ENCODE data around the gene CRYZL1.

The CRYZL1 gene

DNA sequence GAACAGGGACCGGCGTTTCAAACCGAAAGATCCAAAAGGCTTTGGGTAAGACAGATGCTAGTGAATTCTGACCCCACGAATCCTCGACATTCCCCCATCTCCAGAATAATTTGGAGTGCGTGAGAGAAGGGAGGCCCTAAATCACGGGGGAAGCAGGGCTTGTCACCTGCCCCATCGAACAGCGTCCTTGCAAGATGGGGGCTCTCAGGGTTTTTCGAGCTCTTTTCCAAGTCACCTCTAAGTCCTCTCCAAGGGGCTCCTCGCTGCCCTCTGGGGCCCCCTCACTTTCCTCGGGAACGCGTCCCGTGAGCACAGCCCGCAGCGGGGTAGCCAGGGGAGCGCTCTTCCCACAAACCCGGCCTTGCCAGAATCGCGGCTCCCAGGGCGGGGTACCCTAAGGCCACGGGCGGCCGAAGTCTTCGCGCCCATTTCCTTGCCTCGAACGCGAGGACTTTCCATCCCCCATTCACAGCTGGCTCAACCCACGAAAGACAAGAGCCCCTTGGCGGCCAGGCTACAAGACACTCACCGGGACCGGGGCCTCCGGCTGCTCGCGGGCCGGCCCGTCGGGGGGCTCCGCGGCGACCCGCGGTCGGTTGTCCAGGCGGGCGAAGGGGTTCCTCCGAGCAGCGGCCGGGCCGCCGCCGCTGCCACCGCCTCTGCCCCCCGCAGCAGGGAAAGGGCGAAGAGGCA, 53.6 kb downstream of the CRYZL1 start:
- TF ChIP-seq, protein P1, sequence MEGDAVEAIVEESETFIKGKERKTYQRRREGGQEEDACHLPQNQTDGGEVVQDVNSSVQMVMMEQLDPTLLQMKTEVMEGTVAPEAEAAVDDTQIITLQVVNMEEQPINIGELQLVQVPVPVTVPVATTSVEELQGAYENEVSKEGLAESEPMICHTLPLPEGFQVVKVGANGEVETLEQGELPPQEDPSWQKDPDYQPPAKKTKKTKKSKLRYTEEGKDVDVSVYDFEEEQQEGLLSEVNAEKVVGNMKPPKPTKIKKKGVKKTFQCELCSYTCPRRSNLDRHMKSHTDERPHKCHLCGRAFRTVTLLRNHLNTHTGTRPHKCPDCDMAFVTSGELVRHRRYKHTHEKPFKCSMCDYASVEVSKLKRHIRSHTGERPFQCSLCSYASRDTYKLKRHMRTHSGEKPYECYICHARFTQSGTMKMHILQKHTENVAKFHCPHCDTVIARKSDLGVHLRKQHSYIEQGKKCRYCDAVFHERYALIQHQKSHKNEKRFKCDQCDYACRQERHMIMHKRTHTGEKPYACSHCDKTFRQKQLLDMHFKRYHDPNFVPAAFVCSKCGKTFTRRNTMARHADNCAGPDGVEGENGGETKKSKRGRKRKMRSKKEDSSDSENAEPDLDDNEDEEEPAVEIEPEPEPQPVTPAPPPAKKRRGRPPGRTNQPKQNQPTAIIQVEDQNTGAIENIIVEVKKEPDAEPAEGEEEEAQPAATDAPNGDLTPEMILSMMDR (IDR thresholded peaks at IDR 0.05; ENCODE audit: borderline replicate concordance, extremely low read depth, low read length, poor library complexity, severe bottlenecking): no peak
- no peak for TF ChIP-seq EZH2 (IDR thresholded peaks at IDR 0.05; ENCODE audit: borderline replicate concordance, low read depth, low read length, severe bottlenecking)
- H3K27ac ChIP-seq (ENCODE audit: low read length): peak overlapping the region; percentile 80
- H2AFZ ChIP-seq (ENCODE audit: low read depth, low read length): peak overlapping the region; percentile 99
- peak overlapping the region; percentile 96 to 98 for H3K4me3 ChIP-seq (ENCODE audit: low read depth in 1 of 2, low read length in 2 of 2)
- DNase-seq (peak; percentile 41), ATAC-seq (ENCODE audit: insufficient read depth, low read depth) (peak; percentile 30)
- peaks cover 28% of the 10 kb centered on the region for H3K36me3 ChIP-seq (ENCODE audit: insufficient read depth, low read length)
- H4K20me1 ChIP-seq (ENCODE audit: insufficient read depth, low read length): 0 out of 2 replicates have a peak, but pooled peaks cover 4% of the 10 kb centered on the region
- peaks cover 31% of the 10 kb centered on the region for H3K4me1 ChIP-seq (ENCODE audit: insufficient read depth, low read length)
- peak overlapping the region; percentile 81 for H3K4me2 ChIP-seq (ENCODE audit: insufficient read depth, low read length)
- H3K79me2 ChIP-seq (ENCODE audit: insufficient read depth, low read length): peaks cover 42% of the 10 kb centered on the region
- H3K27me3 ChIP-seq (ENCODE audit: insufficient read depth, low read length, poor library complexity): no peaks in the 10 kb centered on the region
- H3K9me3 ChIP-seq (ENCODE audit: insufficient read depth, low read length, severe bottlenecking): no peaks in the 10 kb centered on the region
- H3K9ac ChIP-seq (ENCODE audit: low read depth, low read length): peak overlapping the region; percentile 71

DNA sequence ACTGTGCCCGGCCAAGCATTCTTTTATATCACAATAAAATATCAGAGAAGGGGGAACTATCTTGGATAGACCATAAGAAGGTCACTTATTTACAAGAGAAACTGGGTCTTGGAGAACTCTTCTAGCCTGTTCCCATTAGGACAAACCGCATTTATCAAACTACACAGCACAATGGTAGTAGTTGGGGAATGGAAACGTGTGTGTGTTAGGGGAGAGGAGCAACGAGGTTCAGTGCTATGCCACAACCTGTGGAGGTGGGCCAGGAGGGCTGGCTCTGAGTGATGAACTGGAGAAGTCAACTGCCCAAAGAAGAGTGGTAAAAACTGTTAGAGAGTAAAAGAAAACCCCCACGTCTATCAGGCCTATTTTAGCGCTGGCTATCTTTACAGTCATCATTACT, 54.6 kb downstream of the CRYZL1 start:
- Histone ChIP-seq H4K20me1 (ENCODE audit: insufficient read depth, low read length) (0 out of 2 replicates have a peak, but pooled peaks cover 4% of the 10 kb centered on the region), H3K79me2 (ENCODE audit: insufficient read depth, low read length) (peaks cover 42% of the 10 kb centered on the region), H2AFZ (ENCODE audit: low read depth, low read length) (peak overlapping the region; percentile 14; the same call in 1 of the 2 replicates), H3K9ac (ENCODE audit: low read depth, low read length) (peak overlapping the region; percentile 71), H3K36me3 (ENCODE audit: insufficient read depth, low read length) (peaks cover 37% of the 10 kb centered on the region), H3K4me2 (ENCODE audit: insufficient read depth, low read length) (peak overlapping the region; percentile 81), H3K27ac (ENCODE audit: low read length) (peak overlapping the region; percentile 38), H3K4me1 (ENCODE audit: insufficient read depth, low read length) (peaks cover 31% of the 10 kb centered on the region), H3K4me3 (ENCODE audit: low read depth in 1 of 2, low read length in 2 of 2) (peak overlapping the region; percentile 96 to 98; a peak in 3 of 4 replicates), H3K27me3 (ENCODE audit: insufficient read depth, low read length, poor library complexity) (no peaks in the 10 kb centered on the region), H3K9me3 (ENCODE audit: insufficient read depth, low read length, severe bottlenecking) (no peaks in the 10 kb centered on the region)
- TF ChIP-seq, protein P1 (IDR thresholded peaks at IDR 0.05; ENCODE audit: borderline replicate concordance, extremely low read depth, low read length, poor library complexity, severe bottlenecking): no peak
- TF ChIP-seq EZH2 (IDR thresholded peaks at IDR 0.05; ENCODE audit: borderline replicate concordance, low read depth, low read length, severe bottlenecking): no peak
- no peak for ATAC-seq (ENCODE audit: insufficient read depth, low read depth)
- no peak for DNase-seq

DNA sequence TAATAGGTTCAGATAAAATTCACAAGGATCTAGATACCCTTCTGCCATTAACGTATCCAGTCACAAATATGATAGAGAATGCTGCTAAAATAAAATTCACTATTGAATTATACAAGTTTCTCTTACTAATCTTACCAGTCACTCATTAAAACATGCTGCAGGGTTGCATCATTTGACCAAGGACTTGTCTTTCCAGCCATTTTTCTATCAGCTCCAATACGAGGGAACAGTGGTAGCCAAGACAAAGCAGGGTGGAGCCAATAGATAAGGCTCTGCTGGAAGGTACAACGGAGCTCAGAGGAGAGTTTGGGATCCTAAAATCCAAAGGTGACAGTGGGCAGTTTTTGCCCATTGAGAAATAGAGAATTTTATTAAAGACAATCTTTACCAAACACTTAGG, 57.1 kb downstream of the CRYZL1 start:
- DNase-seq: no peak
- no peak for TF ChIP-seq EZH2 (IDR thresholded peaks at IDR 0.05; ENCODE audit: borderline replicate concordance, low read depth, low read length, severe bottlenecking)
- TF ChIP-seq, protein P1 (IDR thresholded peaks at IDR 0.05; ENCODE audit: borderline replicate concordance, extremely low read depth, low read length, poor library complexity, severe bottlenecking): no peak
- no peak overlapping the region for H3K4me2 ChIP-seq (ENCODE audit: insufficient read depth, low read length)
- H2AFZ ChIP-seq (ENCODE audit: low read depth, low read length): no peak overlapping the region
- H4K20me1 ChIP-seq (ENCODE audit: insufficient read depth, low read length): 0 out of 2 replicates have a peak, but pooled peaks cover 4% of the 10 kb centered on the region
- H3K27me3 ChIP-seq (ENCODE audit: insufficient read depth, low read length, poor library complexity): no peaks in the 10 kb centered on the region
- peaks cover 42% of the 10 kb centered on the region for H3K79me2 ChIP-seq (ENCODE audit: insufficient read depth, low read length)
- no peak for ATAC-seq (ENCODE audit: insufficient read depth, low read depth)
- H3K27ac ChIP-seq (ENCODE audit: low read length): no peak overlapping the region
- H3K36me3 ChIP-seq (ENCODE audit: insufficient read depth, low read length): peaks cover 48% of the 10 kb centered on the region
- no peak overlapping the region for H3K4me3 ChIP-seq (ENCODE audit: low read depth in 1 of 2, low read length in 2 of 2)
- H3K9ac ChIP-seq (ENCODE audit: low read depth, low read length): no peak overlapping the region
- no peaks in the 10 kb centered on the region for H3K9me3 ChIP-seq (ENCODE audit: insufficient read depth, low read length, severe bottlenecking)
- H3K4me1 ChIP-seq (ENCODE audit: insufficient read depth, low read length): peaks cover 28% of the 10 kb centered on the region
